Panc1 (cell line): ENCODE results near the gene ATXN1. TPM values are rescaled to one million over a fixed set of nuclear protein-coding genes. Genes with fewer than 3 reads are reported as not detected.

Experiments used
- ATAC-seq: fragments of 200-7000 bp; cut with Tn5 transposase; 2 replicates; pipeline ENCODE4 v1.9.1; 2020; ENCODE audit warnings: mild to moderate bottlenecking, moderate library complexity
- BruUV-seq: library from RNA; stranded (reverse); fragments of 400-500 nt; replicated peaks from 2 replicates; lab custom pipeline; 2021; lab: Mats Ljungman, UMichigan
- CTCF ChIA-PET: fragments of 300-600 bp; sonication (Branson Sonifier 250); formaldehyde crosslinking; loops from one replicate; lab custom pipeline; 2022; ENCODE audit warnings: antibody characterized with exemption; lab: Charles Lee
- POLR2A ChIA-PET: fragments of 300-600 bp; sonication (Branson Sonifier 250); formaldehyde crosslinking; loops from one replicate; lab custom pipeline; 2022; ENCODE audit warnings: antibody characterized with exemption; lab: Charles Lee
- DNase-seq: peaks from one replicate; pipeline ENCODE4 v3.0.0-alpha.2; 2010; ENCODE audit warnings: low read depth, low spot score
- H3K27ac ChIP-seq: 2 replicates; pipeline ENCODE4 v1.5.1; 2011; ENCODE audit warnings: mild to moderate bottlenecking, low read length, inconsistent platforms
- H3K27me3 ChIP-seq: fragments of 200-500 bp; sonication (Bioruptor generic); 2 replicates; pipeline ENCODE4 v1.6.0; 2014; ENCODE audit warnings: low read length, inconsistent platforms; ENCODE audit not compliant: control insufficient read depth, insufficient read depth
- H3K36me3 ChIP-seq: fragments of 200-500 bp; sonication (Bioruptor generic); 2 replicates; pipeline ENCODE4 v1.5.1; 2014; ENCODE audit warnings: inconsistent platforms, mild to moderate bottlenecking, low read length, moderate library complexity; ENCODE audit not compliant: control insufficient read depth, insufficient read depth
- H3K4me1 ChIP-seq: 2 replicates; pipeline ENCODE4 v1.5.1; 2011; ENCODE audit warnings: inconsistent platforms, mild to moderate bottlenecking, low read length, moderate library complexity; ENCODE audit not compliant: control insufficient read depth, insufficient read depth
- H3K4me3 ChIP-seq, 2 experiments: 2 replicates each; pipeline ENCODE4 v1.5.1; 2011 to 2012; ENCODE audit warnings: low read depth in 2 of 2, low read length in 2 of 2, mild to moderate bottlenecking in 2 of 2, inconsistent platforms in 1 of 2, moderate library complexity in 1 of 2
- H3K9me3 ChIP-seq: fragments of 200-500 bp; sonication (Bioruptor generic); 2 replicates; pipeline ENCODE4 v1.5.1; 2014; ENCODE audit warnings: low read depth, mild to moderate bottlenecking, inconsistent platforms, low read length, moderate library complexity; ENCODE audit not compliant: control insufficient read depth, insufficient read depth
- CTCF ChIP-seq: fragments of 450-650 bp; IDR thresholded peaks from 2 replicates; pipeline ENCODE4 v1.5.1; 2017; ENCODE audit warnings: mild to moderate bottlenecking
- POLR2AphosphoS5 ChIP-seq: IDR thresholded peaks from 2 replicates; pipeline ENCODE4 v1.6.1; 2012; ENCODE audit warnings: mild to moderate bottlenecking, low read depth, low read length, moderate library complexity
- REST ChIP-seq, 2 experiments: IDR thresholded peaks; 2 replicates each; pipeline ENCODE4 v1.6.1; 2011 to 2012; ENCODE audit warnings: low read depth in 2 of 2, control low read depth in 1 of 2, low read length in 1 of 2, mild to moderate bottlenecking in 1 of 2, moderate library complexity in 1 of 2; ENCODE audit not compliant: insufficient read depth in 1 of 2
- SIN3A ChIP-seq: IDR thresholded peaks from 2 replicates; pipeline ENCODE4 v1.6.1; 2012; ENCODE audit warnings: low read depth, mild to moderate bottlenecking, low read length, moderate library complexity, borderline replicate concordance; ENCODE audit not compliant: insufficient read depth
- TCF7L2 ChIP-seq: IDR thresholded peaks from 2 replicates; pipeline ENCODE4 v1.6.1; 2011; ENCODE audit warnings: mild to moderate bottlenecking, low read depth, low read length, inconsistent platforms
- in situ Hi-C: cut with HindIII; loops from 2 replicates; pipeline ENCODE4 v1.10.0; 2016; ENCODE audit warnings: low sequenced_read_pairs, low pct_unique_long_range_greater_than_20kb
- intact Hi-C: fragments of 100-400 bp; cut with micrococcal nuclease; formaldehyde crosslinking; loops from one replicate; pipeline ENCODE4 v1.10.0; 2022; ENCODE audit not compliant: unreplicated experiment
- total RNA-seq: library from RNA; stranded (reverse); gene quantifications from one replicate; pipeline ENCODE4 v1.2.1, GENCODE V29; 2021; ENCODE audit not compliant: unreplicated experiment

Gene ATXN1
- total RNA-seq, 1 experiment from 2014 or later = 67.1 TPM

- H3K4me1 ChIP-seq = peaks cover 23% of the 10 kb centered on the region
- no peak overlapping the region for H3K27ac ChIP-seq
- BruUV-seq = no TSS peak
- TF ChIP-seq POLR2AphosphoS5 (no peak), CTCF (no peak), SIN3A (no peak), TCF7L2 (no peak), REST (IDR thresholded peaks at IDR 0.05; ENCODE audit: insufficient read depth in 1 of 2, low read depth in 2 of 2, low read length in 1 of 2) (no peak)
- H3K9me3 ChIP-seq = no peaks in the 10 kb centered on the region
- no peaks in the 10 kb centered on the region for H3K36me3 ChIP-seq
- ChIA-PET CTCF (no interaction called here), POLR2A (no interaction called here)
- no peak for DNase-seq
- H3K27me3 ChIP-seq = no peaks in the 10 kb centered on the region
- H3K4me3 ChIP-seq = no peak overlapping the region
- ATAC-seq = no peak
- in situ Hi-C loops = no loop called here
- intact Hi-C loops = no loop called here
These were observed 140.3 kb downstream of the ATXN1 start for GRCh38 chr6:16621002-16621401.

- no peak for ATAC-seq
- intact Hi-C loops = no loop called here
- no peak for DNase-seq
- no peaks in the 10 kb centered on the region for H3K9me3 ChIP-seq
- no TSS peak for BruUV-seq
- TF ChIP-seq CTCF (no peak), TCF7L2 (no peak), REST (IDR thresholded peaks at IDR 0.05; ENCODE audit: insufficient read depth in 1 of 2, low read depth in 2 of 2, low read length in 1 of 2) (no peak)
- H3K27me3 ChIP-seq = no peaks in the 10 kb centered on the region
- ChIA-PET CTCF (no interaction called here), POLR2A (no interaction called here)
- H3K36me3 ChIP-seq = no peaks in the 10 kb centered on the region
- no peak overlapping the region for H3K4me3 ChIP-seq
- in situ Hi-C loops = no loop called here
- H3K27ac ChIP-seq = no peak overlapping the region
- H3K4me1 ChIP-seq = peaks cover 10% of the 10 kb centered on the region
These were observed 141.5 kb downstream of the ATXN1 start for GRCh38 chr6:16619777-16620176.
